HCT116 (cell line): ENCODE data around the gene R3HCC1L.

Experiments used
- ELF1 ChIP-seq: IDR thresholded peaks from 2 replicates; pipeline ENCODE4 v1.6.1; 2012; ENCODE audit warnings: low read depth, borderline replicate concordance
- EZH2 ChIP-seq: fragments of 200-600 bp; sonication (generic); IDR thresholded peaks from 2 replicates; pipeline ENCODE4 v1.6.1; 2017; ENCODE audit warnings: antibody characterized with exemption, mixed run types

DNA sequence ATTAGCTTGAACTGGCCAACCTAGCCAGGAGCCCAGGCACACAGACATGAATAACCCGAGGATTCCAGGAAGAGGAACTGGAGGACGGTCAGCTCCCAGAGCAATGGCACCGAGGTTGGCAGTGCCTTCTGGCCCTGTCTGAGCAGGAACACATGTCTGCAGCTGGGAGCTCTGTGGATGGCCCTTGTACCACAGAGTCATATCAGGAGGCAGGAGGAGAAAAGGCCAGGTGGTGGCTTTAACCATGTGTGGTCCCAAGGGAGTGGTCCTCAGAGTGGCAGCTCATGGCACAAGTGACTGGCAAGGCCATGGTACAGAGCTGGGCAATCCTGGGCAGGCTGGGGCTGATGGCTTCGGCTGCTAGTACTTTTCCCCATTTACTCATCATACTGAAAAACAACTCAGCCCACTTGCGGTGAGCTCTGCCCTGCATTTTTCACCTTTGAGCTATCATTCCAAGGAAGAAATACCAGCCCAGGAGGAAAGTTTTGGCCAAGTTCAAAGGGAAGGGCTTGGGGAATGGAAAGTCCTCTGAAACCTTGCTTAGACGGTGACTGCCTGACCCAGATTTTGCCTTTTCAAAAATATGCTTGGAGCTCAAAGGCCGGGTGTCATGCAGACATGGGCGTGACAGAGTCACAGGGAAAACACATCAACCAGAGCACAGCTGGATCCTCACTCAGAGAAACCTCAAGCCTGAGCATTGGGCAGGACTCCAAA is 159.3 kb downstream of the R3HCC1L start:
- TF ChIP-seq ELF1 (no peak), EZH2 (no peak)
